SK-N-SH (cell line): ENCODE data around the gene PGLYRP3. TPM values are rescaled to one million over a fixed set of nuclear protein-coding genes. Genes with fewer than 3 reads are reported as not detected.

ENCODE experiments used
- CTCF ChIA-PET: fragments of 300-600, 350-600 bp; formaldehyde crosslinking; extraction: SDS; loops from one replicate; lab custom pipeline; 2021; lab: Yijun Ruan, JAX
- POLR2A ChIA-PET: fragments of 350-600 bp; sonication (Branson Sonifier 250); formaldehyde crosslinking; extraction: SDS; loops from one replicate; lab custom pipeline; 2020; ENCODE audit warnings: antibody characterized with exemption, inconsistent platforms; lab: Yijun Ruan, JAX
- DNase-seq: peaks from one replicate; pipeline ENCODE4 v3.0.0; 2012
- H2AFZ ChIP-seq: fragments of 200-600 bp; sonication (generic); 2 replicates; pipeline ENCODE4 v1.8.1; 2016; ENCODE audit warnings: antibody characterized with exemption, mild to moderate bottlenecking, low read depth
- H3F3A ChIP-seq: fragments of 200-600 bp; sonication (generic); replicated peaks from 2 replicates; pipeline ENCODE3; 2016; ENCODE audit warnings: antibody characterized with exemption, mild to moderate bottlenecking; ENCODE audit not compliant: insufficient read depth
- H3K27ac ChIP-seq, 2 experiments: fragments of 200-500 bp in 1 of 2; fragments of 200-600 bp in 1 of 2; sonication (Bioruptor generic) in 1 of 2; sonication (generic), shearing (Covaris generic) in 1 of 2; 2 replicates each; pipeline versions ENCODE4 v1.5.1 to v1.6.1; 2014 to 2016; ENCODE audit warnings: low read depth in 2 of 2, inconsistent platforms in 1 of 2, low read length in 1 of 2, mild to moderate bottlenecking in 1 of 2, mixed read lengths in 1 of 2
- H3K27me3 ChIP-seq: fragments of 200-600 bp; sonication (generic), shearing (Covaris generic); 2 replicates; pipeline ENCODE4 v1.6.1; 2016; ENCODE audit warnings: mixed run types; ENCODE audit not compliant: insufficient read depth
- H3K36me3 ChIP-seq, 2 experiments: fragments of 200-500 bp in 1 of 2; fragments of 200-600 bp in 1 of 2; sonication (Bioruptor generic) in 1 of 2; sonication (generic) in 1 of 2; replicated peaks in 1 of 2; 2 replicates each; pipeline versions ENCODE3 to v1.5.1; 2014 to 2016; ENCODE audit warnings: low read length in 1 of 2, mild to moderate bottlenecking in 1 of 2; ENCODE audit not compliant: insufficient read depth in 2 of 2, control insufficient read depth in 1 of 2
- H3K4me1 ChIP-seq, 2 experiments: fragments of 200-500 bp in 1 of 2; fragments of 200-600 bp in 1 of 2; sonication (Bioruptor generic) in 1 of 2; sonication (generic), shearing (Covaris generic) in 1 of 2; 2 replicates each; pipeline versions ENCODE4 v1.5.1 to v1.6.1; 2014 to 2016; ENCODE audit warnings: low read depth in 1 of 2, low read length in 1 of 2, mixed run types in 1 of 2; ENCODE audit not compliant: insufficient read depth in 2 of 2, control insufficient read depth in 1 of 2
- H3K4me2 ChIP-seq: fragments of 200-600 bp; sonication (generic), shearing (Covaris generic); 2 replicates; pipeline ENCODE4 v1.6.1; 2017; ENCODE audit warnings: mixed run types
- H3K4me3 ChIP-seq, 2 experiments: fragments of 200-500 bp in 1 of 2; fragments of 200-600 bp in 1 of 2; sonication (Bioruptor generic) in 1 of 2; sonication (generic), shearing (Covaris generic) in 1 of 2; 2 replicates each; pipeline versions ENCODE4 v1.5.1 to v1.8.1; 2014 to 2016; ENCODE audit warnings: low read depth in 2 of 2, inconsistent platforms in 1 of 2, low read length in 1 of 2, mild to moderate bottlenecking in 1 of 2, mixed read lengths in 1 of 2, moderate library complexity in 1 of 2
- H3K79me2 ChIP-seq: fragments of 200-600 bp; sonication (generic); 2 replicates; pipeline ENCODE4 v1.8.1; 2017; ENCODE audit warnings: mild to moderate bottlenecking; ENCODE audit not compliant: insufficient read depth
- H3K9ac ChIP-seq: fragments of 200-600 bp; sonication (generic); 2 replicates; pipeline ENCODE4 v1.6.1; 2017; ENCODE audit warnings: mixed run types
- H3K9me2 ChIP-seq: fragments of 200-600 bp; sonication (generic); 2 replicates; pipeline ENCODE4 v1.6.1; 2017; ENCODE audit warnings: mixed run types
- H3K9me3 ChIP-seq: fragments of 200-600 bp; sonication (generic); 2 replicates; pipeline ENCODE4 v1.6.1; 2017; ENCODE audit warnings: mixed run types, mild to moderate bottlenecking, moderate library complexity
- H4K20me1 ChIP-seq: fragments of 200-600 bp; sonication (generic); 2 replicates; pipeline ENCODE4 v1.6.1; 2017; ENCODE audit warnings: mild to moderate bottlenecking, mixed run types; ENCODE audit not compliant: insufficient read depth
- CHD2 ChIP-seq: fragments of 150-350 bp; IDR thresholded peaks from 2 replicates; pipeline ENCODE4 v1.6.1; 2018; ENCODE audit warnings: low read length; ENCODE audit not compliant: partially characterized antibody
- FOSL2 ChIP-seq: IDR thresholded peaks from 2 replicates; pipeline ENCODE4 v1.4.0; 2012; ENCODE audit warnings: low read depth, mild to moderate bottlenecking, moderate library complexity, borderline replicate concordance
- FOXJ3 ChIP-seq: sonication (generic); formaldehyde crosslinking; IDR thresholded peaks from 2 replicates; pipeline ENCODE4 v1.5.1; 2020; ENCODE audit warnings: mild to moderate bottlenecking, missing genetic modification reagents
- FOXM1 ChIP-seq: IDR thresholded peaks from 2 replicates; pipeline ENCODE4 v1.4.0; 2012; ENCODE audit warnings: low read depth, mild to moderate bottlenecking
- GATA2 ChIP-seq: sonication (generic); formaldehyde crosslinking; IDR thresholded peaks from 2 replicates; pipeline ENCODE4 v1.5.0; 2020; ENCODE audit warnings: mild to moderate bottlenecking, missing genetic modification reagents
- MEF2A ChIP-seq: IDR thresholded peaks from 2 replicates; pipeline ENCODE4 v1.4.0; 2012; ENCODE audit warnings: low read depth, borderline replicate concordance
- NFIC ChIP-seq: IDR thresholded peaks from 2 replicates; pipeline ENCODE4 v1.4.0; 2012; ENCODE audit warnings: borderline replicate concordance
- RCOR1 ChIP-seq: fragments of 150-350 bp; IDR thresholded peaks from 2 replicates; pipeline ENCODE4 v1.6.1; 2017; ENCODE audit warnings: antibody characterized with exemption, low read length
- RFX5 ChIP-seq: IDR thresholded peaks from 2 replicates; pipeline ENCODE4 v1.6.1; 2012; ENCODE audit warnings: mild to moderate bottlenecking, improper control_type of control experiment, low read length
- RXRA ChIP-seq: IDR thresholded peaks from 2 replicates; pipeline ENCODE4 v1.4.0; 2012; ENCODE audit warnings: low read depth, mild to moderate bottlenecking, borderline replicate concordance
- SIN3A ChIP-seq: IDR thresholded peaks from 2 replicates; pipeline ENCODE4 v1.6.1; 2012; ENCODE audit warnings: low read depth, mild to moderate bottlenecking, low read length, moderate library complexity, borderline replicate concordance
- SMC3 ChIP-seq: IDR thresholded peaks from 2 replicates; pipeline ENCODE4 v1.6.1; 2012; ENCODE audit warnings: low read depth, low read length, improper control_type of control experiment
- TAF1 ChIP-seq: IDR thresholded peaks from 2 replicates; pipeline ENCODE4 v1.6.1; 2012; ENCODE audit warnings: low read depth, mild to moderate bottlenecking, low read length, moderate library complexity, borderline replicate concordance
- TCF12 ChIP-seq: IDR thresholded peaks from 2 replicates; pipeline ENCODE4 v1.4.0; 2012
- TEAD4 ChIP-seq: IDR thresholded peaks from 2 replicates; pipeline ENCODE4 v1.4.0; 2012; ENCODE audit warnings: mild to moderate bottlenecking, borderline replicate concordance; ENCODE audit not compliant: insufficient read depth
- YY1 ChIP-seq: IDR thresholded peaks from 2 replicates; pipeline ENCODE4 v1.4.0; 2012; ENCODE audit warnings: low read depth, mild to moderate bottlenecking
- WGBS: methylation state at CpG from one replicate; pipeline ENCODE4 v1.1.6; 2017; ENCODE audit warnings: low lambda C conversion rate; 5-methylcytosine and 5-hydroxymethylcytosine counted together
- polyA plus RNA-seq, 3 experiments: library from polyadenylated mRNA; depleted of rRNA; stranded (reverse); fragments of >200 nt; gene quantifications; 2 replicates each; pipeline ENCODE4 v1.2.3, GENCODE V29; 2012
- TF ChIP-seq, protein P1 (sequence below): IDR thresholded peaks from 2 replicates; pipeline ENCODE4 v1.4.0; 2012; ENCODE audit warnings: low read depth, borderline replicate concordance
- TF ChIP-seq, protein P2 (sequence below): IDR thresholded peaks from 2 replicates; pipeline ENCODE4 v1.4.0; 2012; ENCODE audit warnings: low read depth, borderline replicate concordance
- TF ChIP-seq, protein P3 (sequence below): fragments of 200-600 bp; sonication (generic); IDR thresholded peaks from 2 replicates; pipeline ENCODE4 v1.6.1; 2017; ENCODE audit warnings: antibody characterized with exemption, mild to moderate bottlenecking, moderate library complexity

The PGLYRP3 gene
- polyA plus RNA-seq, 1 of the 3 experiments (the other 2 are of a cell fraction), result not detected

DNA sequence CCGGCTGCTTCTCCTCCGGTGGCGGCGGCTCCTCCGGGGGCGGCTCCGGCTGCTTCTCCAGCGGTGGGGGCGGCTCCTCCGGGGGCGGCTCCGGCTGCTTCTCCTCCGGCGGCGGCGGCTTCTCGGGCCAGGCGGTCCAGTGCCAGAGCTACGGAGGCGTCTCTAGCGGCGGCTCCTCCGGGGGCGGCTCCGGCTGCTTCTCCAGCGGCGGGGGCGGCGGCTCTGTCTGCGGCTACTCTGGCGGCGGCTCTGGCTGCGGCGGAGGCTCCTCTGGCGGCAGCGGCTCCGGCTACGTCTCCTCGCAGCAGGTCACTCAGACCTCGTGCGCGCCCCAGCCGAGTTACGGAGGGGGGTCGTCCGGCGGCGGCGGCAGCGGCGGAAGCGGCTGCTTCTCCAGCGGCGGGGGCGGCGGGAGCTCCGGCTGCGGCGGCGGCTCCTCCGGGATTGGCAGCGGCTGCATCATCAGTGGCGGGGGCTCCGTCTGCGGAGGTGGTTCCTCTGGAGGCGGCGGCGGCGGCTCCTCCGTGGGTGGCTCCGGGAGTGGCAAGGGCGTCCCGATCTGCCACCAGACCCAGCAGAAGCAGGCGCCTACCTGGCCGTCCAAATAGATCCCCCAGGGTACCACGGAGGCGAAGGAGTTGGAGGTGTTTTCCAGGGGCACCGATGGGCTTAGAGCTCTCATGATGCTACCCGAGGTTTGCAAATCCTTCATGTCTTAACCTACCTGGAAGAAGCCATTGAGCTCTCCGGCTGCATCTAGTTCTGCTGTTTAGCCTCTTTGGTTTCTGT is 51.3 kb downstream of the PGLYRP3 start:
- TF ChIP-seq FOXJ3 (CRISPR knock-in tag), result no peak
- no peak for TF ChIP-seq FOXM1
- no peak for TF ChIP-seq RXRA
- no peak for TF ChIP-seq SMC3
- TF ChIP-seq, protein P1, sequence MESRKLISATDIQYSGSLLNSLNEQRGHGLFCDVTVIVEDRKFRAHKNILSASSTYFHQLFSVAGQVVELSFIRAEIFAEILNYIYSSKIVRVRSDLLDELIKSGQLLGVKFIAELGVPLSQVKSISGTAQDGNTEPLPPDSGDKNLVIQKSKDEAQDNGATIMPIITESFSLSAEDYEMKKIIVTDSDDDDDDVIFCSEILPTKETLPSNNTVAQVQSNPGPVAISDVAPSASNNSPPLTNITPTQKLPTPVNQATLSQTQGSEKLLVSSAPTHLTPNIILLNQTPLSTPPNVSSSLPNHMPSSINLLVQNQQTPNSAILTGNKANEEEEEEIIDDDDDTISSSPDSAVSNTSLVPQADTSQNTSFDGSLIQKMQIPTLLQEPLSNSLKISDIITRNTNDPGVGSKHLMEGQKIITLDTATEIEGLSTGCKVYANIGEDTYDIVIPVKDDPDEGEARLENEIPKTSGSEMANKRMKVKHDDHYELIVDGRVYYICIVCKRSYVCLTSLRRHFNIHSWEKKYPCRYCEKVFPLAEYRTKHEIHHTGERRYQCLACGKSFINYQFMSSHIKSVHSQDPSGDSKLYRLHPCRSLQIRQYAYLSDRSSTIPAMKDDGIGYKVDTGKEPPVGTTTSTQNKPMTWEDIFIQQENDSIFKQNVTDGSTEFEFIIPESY, result no peak
- TF ChIP-seq NFIC, result no peak
- no peak for TF ChIP-seq GATA2
- no peak for TF ChIP-seq YY1
- no peak for TF ChIP-seq SIN3A
- no peak for TF ChIP-seq TEAD4
- TF ChIP-seq, protein P2, sequence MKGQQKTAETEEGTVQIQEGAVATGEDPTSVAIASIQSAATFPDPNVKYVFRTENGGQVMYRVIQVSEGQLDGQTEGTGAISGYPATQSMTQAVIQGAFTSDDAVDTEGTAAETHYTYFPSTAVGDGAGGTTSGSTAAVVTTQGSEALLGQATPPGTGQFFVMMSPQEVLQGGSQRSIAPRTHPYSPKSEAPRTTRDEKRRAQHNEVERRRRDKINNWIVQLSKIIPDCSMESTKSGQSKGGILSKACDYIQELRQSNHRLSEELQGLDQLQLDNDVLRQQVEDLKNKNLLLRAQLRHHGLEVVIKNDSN, result no peak
- TF ChIP-seq, protein P3, sequence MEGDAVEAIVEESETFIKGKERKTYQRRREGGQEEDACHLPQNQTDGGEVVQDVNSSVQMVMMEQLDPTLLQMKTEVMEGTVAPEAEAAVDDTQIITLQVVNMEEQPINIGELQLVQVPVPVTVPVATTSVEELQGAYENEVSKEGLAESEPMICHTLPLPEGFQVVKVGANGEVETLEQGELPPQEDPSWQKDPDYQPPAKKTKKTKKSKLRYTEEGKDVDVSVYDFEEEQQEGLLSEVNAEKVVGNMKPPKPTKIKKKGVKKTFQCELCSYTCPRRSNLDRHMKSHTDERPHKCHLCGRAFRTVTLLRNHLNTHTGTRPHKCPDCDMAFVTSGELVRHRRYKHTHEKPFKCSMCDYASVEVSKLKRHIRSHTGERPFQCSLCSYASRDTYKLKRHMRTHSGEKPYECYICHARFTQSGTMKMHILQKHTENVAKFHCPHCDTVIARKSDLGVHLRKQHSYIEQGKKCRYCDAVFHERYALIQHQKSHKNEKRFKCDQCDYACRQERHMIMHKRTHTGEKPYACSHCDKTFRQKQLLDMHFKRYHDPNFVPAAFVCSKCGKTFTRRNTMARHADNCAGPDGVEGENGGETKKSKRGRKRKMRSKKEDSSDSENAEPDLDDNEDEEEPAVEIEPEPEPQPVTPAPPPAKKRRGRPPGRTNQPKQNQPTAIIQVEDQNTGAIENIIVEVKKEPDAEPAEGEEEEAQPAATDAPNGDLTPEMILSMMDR, result no peak
- TF ChIP-seq TAF1, result no peak
- no peak for TF ChIP-seq FOSL2
- TF ChIP-seq CHD2, result no peak
- TF ChIP-seq TCF12, result no peak
- no peak for TF ChIP-seq RCOR1
- no peak for TF ChIP-seq RFX5
- TF ChIP-seq MEF2A, result no peak
- Histone ChIP-seq H3K27me3 (peaks cover 55% of the 10 kb centered on the region), H3K4me2 (peak overlapping the region; percentile 80), H3K36me3 (no peaks in the 10 kb centered on the region), H3K4me3 (peak overlapping the region; percentile 34 to 56), H4K20me1 (no peaks in the 10 kb centered on the region), H2AFZ (0 out of 2 replicates have a peak overlapping the region, but pooled peaks have one; percentile 11), H3K27ac (no peak overlapping the region), H3K9me3 (no peaks in the 10 kb centered on the region), H3K9me2 (no peaks in the 10 kb centered on the region), H3K9ac (no peak overlapping the region), H3F3A (no peaks in the 10 kb centered on the region), H3K79me2 (no peaks in the 10 kb centered on the region), H3K4me1 (no peaks in the 10 kb centered on the region; a peak in 1 of 4 replicates)
- ChIA-PET CTCF (interaction anchor here (1.6 kb wide), 1 partner anchor 27 kb away, joined by 3 read pairs; no protein-coding TSS in a partner anchor), POLR2A (no interaction called here)
- peak; percentile 69 for DNase-seq
- under 1% methylated on average over 20 of the region's 80 CpGs for WGBS
